ENCODE measurements around the gene ACYP1.

DNA sequence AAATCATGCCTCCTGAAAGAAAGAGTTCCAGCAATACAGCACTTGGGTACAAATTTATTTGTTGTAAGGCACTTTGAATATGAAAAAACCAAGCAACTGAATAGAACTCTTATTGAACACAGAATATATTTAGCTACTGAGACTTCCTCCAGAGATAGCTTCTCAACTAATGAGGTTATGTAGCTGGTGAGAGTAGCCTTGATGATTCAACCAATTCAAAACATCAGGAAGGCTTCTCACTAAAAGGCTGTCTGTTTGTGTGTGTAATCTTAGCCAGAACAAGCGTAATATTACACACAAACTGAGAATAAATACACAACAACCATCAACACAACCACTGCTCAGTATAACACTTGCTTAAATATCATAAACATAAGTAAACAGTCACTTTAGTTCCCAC is 40.7 kb downstream of the ACYP1 start:
- TF ChIP-seq, protein P1, sequence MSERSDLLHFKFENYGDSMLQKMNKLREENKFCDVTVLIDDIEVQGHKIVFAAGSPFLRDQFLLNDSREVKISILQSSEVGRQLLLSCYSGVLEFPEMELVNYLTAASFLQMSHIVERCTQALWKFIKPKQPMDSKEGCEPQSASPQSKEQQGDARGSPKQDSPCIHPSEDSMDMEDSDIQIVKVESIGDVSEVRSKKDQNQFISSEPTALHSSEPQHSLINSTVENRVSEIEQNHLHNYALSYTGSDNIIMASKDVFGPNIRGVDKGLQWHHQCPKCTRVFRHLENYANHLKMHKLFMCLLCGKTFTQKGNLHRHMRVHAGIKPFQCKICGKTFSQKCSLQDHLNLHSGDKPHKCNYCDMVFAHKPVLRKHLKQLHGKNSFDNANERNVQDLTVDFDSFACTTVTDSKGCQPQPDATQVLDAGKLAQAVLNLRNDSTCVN (CRISPR knock-in tag; IDR thresholded peaks at IDR 0.05) = no peak
- TF ChIP-seq SMAD1 (IDR thresholded peaks at IDR 0.05; ENCODE audit: low read depth, low read length, partially characterized antibody) = no peak
- TF ChIP-seq ZC3H8 (IDR thresholded peaks at IDR 0.05) = no peak
- TF ChIP-seq GATA2 (CRISPR knock-in tag; IDR thresholded peaks at IDR 0.05) = no peak
- TF ChIP-seq ZNF449 (CRISPR knock-in tag; IDR thresholded peaks at IDR 0.05) = no peak
- TF ChIP-seq POLR2A (conservative IDR thresholded peaks at IDR 0.05) = no peak
- TF ChIP-seq ATF3 (IDR thresholded peaks at IDR 0.05) = no peak
- TF ChIP-seq ATF3 (CRISPR knock-in tag; conservative IDR thresholded peaks at IDR 0.05) = no peak
- no peak for TF ChIP-seq SAFB2 (IDR thresholded peaks at IDR 0.05; ENCODE audit: borderline replicate concordance, low read depth, low read length, severe bottlenecking)
- no peak for TF ChIP-seq ZNF311 (CRISPR knock-in tag; IDR thresholded peaks at IDR 0.05)
- no peak for TF ChIP-seq KDM5B (IDR thresholded peaks at IDR 0.05; ENCODE audit: insufficient replicate concordance, low read depth, low read length)
- no peak for TF ChIP-seq MAFF (IDR thresholded peaks at IDR 0.05; ENCODE audit: low read length)
- no peak for TF ChIP-seq ZC3H4 (CRISPR knock-in tag; IDR thresholded peaks at IDR 0.05; ENCODE audit: borderline replicate concordance)
